Astrocyte (in vitro differentiated cells and primary cell): ENCODE results near the gene ZFP14. TPM values are rescaled to one million over a fixed set of nuclear protein-coding genes. Genes with fewer than 3 reads are reported as not detected.
"Not testable (repeated sequence)": the region's sequence is repeated elsewhere in the genome, so short reads cannot be mapped to it uniquely, and the experiment has no call there.

ENCODE experiments used
- DNase-seq: peaks from one replicate; pipeline ENCODE4 v3.0.0-alpha.2; 2010; ENCODE audit warnings: low read depth
- FAIRE-seq: peaks from 2 replicates; lab custom pipeline; 2011; peaks lifted over from hg19 to GRCh38; lab: Jason Lieb, UNC
- H2AFZ ChIP-seq: 2 replicates; pipeline ENCODE4 v1.6.0; 2012; ENCODE audit warnings: low read depth, low read length, inconsistent platforms
- H3K27ac ChIP-seq: 2 replicates; pipeline ENCODE4 v1.5.1; 2011; ENCODE audit warnings: low read depth, low read length, inconsistent platforms
- H3K27me3 ChIP-seq: 2 replicates; pipeline ENCODE4 v1.6.0; 2011; ENCODE audit warnings: low read length, inconsistent platforms; ENCODE audit not compliant: insufficient read depth
- H3K36me3 ChIP-seq: 2 replicates; pipeline ENCODE4 v1.5.1; 2011; ENCODE audit warnings: low read length, inconsistent platforms; ENCODE audit not compliant: insufficient read depth
- H3K4me1 ChIP-seq: 2 replicates; pipeline ENCODE4 v1.5.1; 2011; ENCODE audit warnings: low read length, inconsistent platforms; ENCODE audit not compliant: insufficient read depth
- H3K4me2 ChIP-seq: 2 replicates; pipeline ENCODE4 v1.6.0; 2012; ENCODE audit warnings: low read length, inconsistent platforms
- H3K4me3 ChIP-seq: 2 replicates; pipeline ENCODE4 v1.5.1; 2011; ENCODE audit warnings: low read depth, mild to moderate bottlenecking, low read length, inconsistent platforms; ENCODE audit not compliant: insufficient read depth
- H3K79me2 ChIP-seq: 2 replicates; pipeline ENCODE4 v1.6.0; 2012; ENCODE audit warnings: mild to moderate bottlenecking, low read length, inconsistent platforms; ENCODE audit not compliant: insufficient read depth
- H3K9ac ChIP-seq: 2 replicates; pipeline ENCODE4 v1.6.0; 2012; ENCODE audit warnings: mild to moderate bottlenecking, low read length, inconsistent platforms
- H3K9me3 ChIP-seq: 2 replicates; pipeline ENCODE4 v1.5.1; 2012; ENCODE audit warnings: low read depth, mild to moderate bottlenecking, low read length, inconsistent platforms; ENCODE audit not compliant: insufficient read depth
- H4K20me1 ChIP-seq: 2 replicates; pipeline ENCODE4 v1.6.0; 2012; ENCODE audit warnings: low read length, inconsistent platforms; ENCODE audit not compliant: insufficient read depth
- H3K27ac Mint-ChIP-seq: one replicate; pipeline ENCODE4 v1.8.0; 2021; ENCODE audit warnings: mild to moderate bottlenecking, mixed read lengths; ENCODE audit not compliant: unreplicated experiment
- H3K27me3 Mint-ChIP-seq: one replicate; pipeline ENCODE4 v1.8.0; 2021; ENCODE audit warnings: low read depth, mixed read lengths; ENCODE audit not compliant: unreplicated experiment
- H3K36me3 Mint-ChIP-seq: one replicate; pipeline ENCODE4 v1.8.0; 2021; ENCODE audit warnings: low read depth, mixed read lengths; ENCODE audit not compliant: unreplicated experiment
- H3K4me1 Mint-ChIP-seq: one replicate; pipeline ENCODE4 v1.8.0; 2021; ENCODE audit warnings: low read depth, mixed read lengths; ENCODE audit not compliant: unreplicated experiment
- H3K4me3 Mint-ChIP-seq: one replicate; pipeline ENCODE4 v1.8.0; 2021; ENCODE audit warnings: mild to moderate bottlenecking, moderate library complexity, mixed read lengths; ENCODE audit not compliant: unreplicated experiment
- H3K9me3 Mint-ChIP-seq: one replicate; pipeline ENCODE4 v1.8.0; 2021; ENCODE audit warnings: mild to moderate bottlenecking, mixed read lengths; ENCODE audit not compliant: unreplicated experiment
- EZH2 ChIP-seq: IDR thresholded peaks from 2 replicates; pipeline ENCODE4 v1.6.1; 2012; ENCODE audit warnings: mild to moderate bottlenecking, low read length, inconsistent platforms; ENCODE audit not compliant: insufficient read depth
- total RNA-seq: library from RNA; stranded (reverse); gene quantifications from 2 replicates; pipeline ENCODE4 v1.2.1, GENCODE V29; 2021
- TF ChIP-seq, protein P1 (sequence below): IDR thresholded peaks from 2 replicates; pipeline ENCODE4 v1.5.1; 2011; ENCODE audit warnings: low read depth, mild to moderate bottlenecking, inconsistent platforms, low read length, moderate library complexity; ENCODE audit not compliant: insufficient read depth

Gene ZFP14
- total RNA-seq, 1 donor from 2014 or later, result 3.2 TPM

DNA sequence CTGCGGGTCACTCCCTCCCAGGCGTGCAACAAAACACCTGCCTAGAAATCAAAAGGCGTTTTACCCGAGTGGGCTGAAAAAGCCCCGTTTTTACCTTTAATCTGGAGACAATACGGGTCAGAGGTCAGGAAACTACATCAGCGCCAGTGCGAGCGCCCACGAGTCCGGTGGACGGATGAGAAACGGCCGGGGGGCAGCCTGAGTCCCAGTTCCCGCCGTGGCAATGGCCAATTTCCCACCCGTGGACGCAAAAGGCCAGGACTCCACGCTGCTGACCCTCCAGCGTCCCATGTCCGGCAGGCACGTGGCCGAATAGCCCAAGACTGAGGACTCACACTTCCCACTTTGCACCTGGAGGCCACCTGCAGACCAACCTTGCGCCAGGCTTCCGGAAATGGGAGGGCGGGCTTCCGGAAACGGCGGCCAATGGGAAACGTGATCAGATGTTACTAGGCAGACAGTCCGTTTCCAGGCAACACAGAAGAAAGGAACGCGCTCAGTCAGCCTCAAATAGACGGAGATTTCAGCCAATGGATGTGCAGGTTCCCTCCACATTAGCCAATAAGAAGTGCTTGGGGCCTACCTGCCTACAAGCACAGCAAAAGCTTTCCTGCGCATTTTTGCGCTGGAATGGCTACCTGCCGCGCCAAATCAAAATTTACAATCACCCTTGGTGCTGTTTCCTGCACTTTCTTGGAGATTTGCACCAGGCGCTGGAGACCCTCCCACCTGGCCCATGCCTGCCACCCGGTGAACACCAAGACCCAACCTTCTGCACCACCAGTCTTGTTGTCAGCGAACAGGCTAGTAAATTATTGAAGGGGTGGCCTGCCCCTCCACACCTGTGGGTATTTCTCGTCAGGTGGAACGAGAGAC, 47.4 kb downstream of the ZFP14 start:
- peak overlapping the region; percentile 83 for H3K4me3 ChIP-seq
- Mint-ChIP-seq H3K4me3 (peak overlapping the region; percentile 93), H3K4me1 (peaks cover 2% of the 10 kb centered on the region), H3K9me3 (peaks cover 2% of the 10 kb centered on the region), H3K36me3 (peaks cover 22% of the 10 kb centered on the region), H3K27me3 (no peaks in the 10 kb centered on the region), H3K27ac (no peak overlapping the region)
- H4K20me1 ChIP-seq, result no peaks in the 10 kb centered on the region
- peak overlapping the region; percentile 70 for H3K9ac ChIP-seq
- peak; percentile 97 for FAIRE-seq
- H3K27me3 ChIP-seq, result no peaks in the 10 kb centered on the region
- H3K4me2 ChIP-seq, result peak overlapping the region; percentile 93
- peaks cover 2% of the 10 kb centered on the region for H3K36me3 ChIP-seq
- peaks cover 10% of the 10 kb centered on the region for H3K9me3 ChIP-seq
- H3K4me1 ChIP-seq, result no peaks in the 10 kb centered on the region
- DNase-seq, result peak; percentile 96
- peak overlapping the region; percentile 34 for H3K27ac ChIP-seq
- peak overlapping the region; percentile 100 for H2AFZ ChIP-seq
- no peak for TF ChIP-seq EZH2
- TF ChIP-seq, protein P1, sequence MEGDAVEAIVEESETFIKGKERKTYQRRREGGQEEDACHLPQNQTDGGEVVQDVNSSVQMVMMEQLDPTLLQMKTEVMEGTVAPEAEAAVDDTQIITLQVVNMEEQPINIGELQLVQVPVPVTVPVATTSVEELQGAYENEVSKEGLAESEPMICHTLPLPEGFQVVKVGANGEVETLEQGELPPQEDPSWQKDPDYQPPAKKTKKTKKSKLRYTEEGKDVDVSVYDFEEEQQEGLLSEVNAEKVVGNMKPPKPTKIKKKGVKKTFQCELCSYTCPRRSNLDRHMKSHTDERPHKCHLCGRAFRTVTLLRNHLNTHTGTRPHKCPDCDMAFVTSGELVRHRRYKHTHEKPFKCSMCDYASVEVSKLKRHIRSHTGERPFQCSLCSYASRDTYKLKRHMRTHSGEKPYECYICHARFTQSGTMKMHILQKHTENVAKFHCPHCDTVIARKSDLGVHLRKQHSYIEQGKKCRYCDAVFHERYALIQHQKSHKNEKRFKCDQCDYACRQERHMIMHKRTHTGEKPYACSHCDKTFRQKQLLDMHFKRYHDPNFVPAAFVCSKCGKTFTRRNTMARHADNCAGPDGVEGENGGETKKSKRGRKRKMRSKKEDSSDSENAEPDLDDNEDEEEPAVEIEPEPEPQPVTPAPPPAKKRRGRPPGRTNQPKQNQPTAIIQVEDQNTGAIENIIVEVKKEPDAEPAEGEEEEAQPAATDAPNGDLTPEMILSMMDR, result no peak
- peaks cover 6% of the 10 kb centered on the region for H3K79me2 ChIP-seq

DNA sequence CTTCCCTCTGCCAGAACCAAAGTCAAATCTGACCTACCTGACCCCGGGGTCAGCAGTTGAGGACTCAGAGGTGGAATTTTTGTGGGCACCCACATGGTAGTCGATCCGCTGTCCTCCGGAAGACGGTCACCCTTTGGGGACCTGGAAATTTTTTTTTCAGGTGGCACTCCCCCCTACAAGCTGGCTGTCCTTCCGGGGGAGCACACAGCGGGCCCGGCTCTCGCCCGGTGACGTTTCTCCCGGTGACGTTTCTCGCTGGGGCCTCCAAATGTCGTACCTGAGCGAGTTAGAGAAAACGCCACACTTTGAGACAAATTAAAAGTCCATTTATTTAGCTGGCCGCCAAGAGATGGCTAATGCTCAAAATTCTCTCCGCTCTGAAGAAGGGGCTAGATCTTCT, 48.8 kb downstream of the ZFP14 start:
- Histone ChIP-seq H3K27me3 (no peaks in the 10 kb centered on the region), H3K9ac (no peak overlapping the region), H4K20me1 (no peaks in the 10 kb centered on the region), H3K27ac (no peak overlapping the region), H3K4me1 (no peaks in the 10 kb centered on the region), H3K9me3 (peaks cover 10% of the 10 kb centered on the region), H3K4me2 (peak overlapping the region; percentile 93), H3K36me3 (peaks cover 2% of the 10 kb centered on the region), H3K79me2 (peaks cover 6% of the 10 kb centered on the region), H2AFZ (no peak overlapping the region), H3K4me3 (no peak overlapping the region)
- Mint-ChIP-seq H3K36me3 (peaks cover 31% of the 10 kb centered on the region), H3K4me1 (peaks cover 2% of the 10 kb centered on the region), H3K27ac (no peak overlapping the region), H3K9me3 (no peaks in the 10 kb centered on the region), H3K27me3 (no peaks in the 10 kb centered on the region), H3K4me3 (peak overlapping the region; percentile 93)
- DNase-seq, result no peak
- TF ChIP-seq, protein P1, result no peak
- TF ChIP-seq EZH2, result no peak
- FAIRE-seq, result no peak

DNA sequence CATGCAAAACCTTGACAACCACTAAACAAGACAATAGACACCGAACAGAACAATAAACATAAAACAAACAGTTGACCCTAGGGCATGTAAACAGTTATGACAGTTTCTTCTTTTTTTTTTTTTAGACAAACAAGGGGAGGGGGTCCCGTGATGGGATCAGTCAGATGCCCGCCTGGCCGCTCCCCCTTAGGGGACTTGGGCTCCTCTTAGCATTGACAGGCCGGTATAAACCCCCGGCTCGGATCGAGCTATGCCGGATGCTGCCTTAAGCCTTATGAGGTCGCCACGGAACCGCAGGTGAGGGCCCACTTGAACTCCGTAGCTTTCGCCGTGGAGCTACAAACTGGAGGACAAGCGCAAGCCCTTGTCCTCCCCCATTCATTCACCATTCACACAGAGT, 49.5 kb downstream of the ZFP14 start:
- H3K36me3 Mint-ChIP-seq, result peaks cover 36% of the 10 kb centered on the region
- not testable (repeated sequence) for H3K9ac ChIP-seq, DNase-seq, H3K27ac Mint-ChIP-seq, FAIRE-seq, H3K4me3 Mint-ChIP-seq, H3K27me3 Mint-ChIP-seq, H3K79me2 ChIP-seq, H3K9me3 Mint-ChIP-seq, H3K27me3 ChIP-seq, H2AFZ ChIP-seq, H3K36me3 ChIP-seq, H3K4me3 ChIP-seq, H4K20me1 ChIP-seq, H3K27ac ChIP-seq, H3K4me1 ChIP-seq, H3K4me1 Mint-ChIP-seq, H3K4me2 ChIP-seq, H3K9me3 ChIP-seq

DNA sequence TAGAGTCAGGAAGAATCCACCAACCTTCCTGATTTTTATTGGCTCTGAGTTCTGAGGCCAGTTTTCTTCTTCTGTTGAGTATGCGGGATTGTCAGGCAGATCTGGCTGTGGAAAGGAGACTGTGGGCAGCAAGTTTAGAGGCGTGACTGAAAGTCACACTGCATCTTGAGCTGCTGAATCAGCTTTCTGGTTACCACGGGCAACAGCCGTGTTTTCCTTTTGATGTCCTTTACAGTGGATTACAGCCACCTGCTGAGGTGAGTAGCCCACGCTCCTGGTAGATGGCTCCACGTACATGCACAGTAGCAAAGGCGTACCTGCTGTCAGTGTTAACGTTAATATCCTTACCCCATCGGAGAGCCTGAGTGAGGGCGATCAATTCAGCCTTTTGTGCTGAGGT, 52.4 kb downstream of the ZFP14 start:
- not testable (repeated sequence) for H2AFZ ChIP-seq, H3K36me3 ChIP-seq, H3K4me3 ChIP-seq, H3K4me3 Mint-ChIP-seq, H3K4me1 ChIP-seq, H3K79me2 ChIP-seq, H4K20me1 ChIP-seq, H3K9me3 ChIP-seq, FAIRE-seq, DNase-seq, H3K9me3 Mint-ChIP-seq, H3K4me1 Mint-ChIP-seq, H3K27ac Mint-ChIP-seq, H3K27me3 ChIP-seq, H3K4me2 ChIP-seq, H3K9ac ChIP-seq, H3K27me3 Mint-ChIP-seq, H3K27ac ChIP-seq
- peaks cover 36% of the 10 kb centered on the region for H3K36me3 Mint-ChIP-seq
